ENCODE measurements around the gene TWNK.

DNA sequence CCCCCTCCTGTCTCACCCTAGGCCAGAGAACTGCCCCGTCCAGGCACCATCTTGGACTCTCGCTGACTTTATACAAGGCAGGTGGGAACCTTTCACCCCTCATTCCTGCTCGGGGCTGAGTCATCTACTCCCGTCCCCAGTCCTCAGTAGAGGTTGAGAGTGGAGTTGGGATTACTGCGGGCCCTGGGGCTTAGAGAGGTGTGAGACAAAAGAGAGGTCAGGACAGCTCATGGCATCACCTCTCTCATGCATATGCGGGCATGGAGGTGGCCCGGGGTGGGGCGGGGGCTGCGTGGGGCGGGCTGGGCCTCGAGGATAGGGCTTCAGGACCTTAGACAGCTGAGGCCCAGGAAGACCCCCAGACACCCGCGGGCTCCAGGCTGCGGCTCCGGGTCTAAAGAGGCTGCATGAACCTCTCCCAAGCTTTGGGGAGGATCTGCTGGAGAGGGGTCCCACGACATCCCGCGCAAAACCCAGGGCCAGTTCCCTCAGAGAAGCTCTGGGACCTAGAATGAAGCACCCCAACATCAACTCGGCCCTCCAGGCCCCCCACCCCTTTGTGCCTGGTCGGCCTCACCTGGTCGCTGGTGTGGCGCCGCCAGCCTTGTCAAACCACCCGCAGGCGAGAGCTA is 43.3 kb downstream of the TWNK start:
- TF ChIP-seq YY1 (IDR thresholded peaks at IDR 0.05; ENCODE audit: insufficient read depth, insufficient read length): no peak
- TF ChIP-seq ZNF274 (IDR thresholded peaks at IDR 0.05; ENCODE audit: low read depth, low read length): no peak
- no peak for TF ChIP-seq SUZ12 (IDR thresholded peaks at IDR 0.05; ENCODE audit: extremely low read depth, insufficient read depth, insufficient read length)
